ENCODE data around the gene ZBP1.
A peak's percentile ranks its signal among the peaks of the same experiment; 100 is the strongest.

ZBP1 gene

GRCh38 chr20:57598491-57598890 lies 21.7 kb downstream of the ZBP1 start:
- no peak for DNase-seq (ENCODE audit: low read depth)

- DNase-seq (ENCODE audit: low read depth) = no peak
Observed at GRCh38 chr20:57598060-57598459, 22.2 kb downstream of the ZBP1 start.

- DNase-seq (ENCODE audit: low read depth) = no peak
Observed at GRCh38 chr20:57596998-57597939, 23.0 kb downstream of the ZBP1 start.

GRCh38 chr20:57596358-57596757 lies 23.9 kb downstream of the ZBP1 start:
- DNase-seq (ENCODE audit: low read depth) = no peak

- no peak for DNase-seq (ENCODE audit: low read depth)
Observed at GRCh38 chr20:57595041-57596030, 24.9 kb downstream of the ZBP1 start.

- peak; percentile 14 for DNase-seq (ENCODE audit: low read depth)
Observed at GRCh38 chr20:57594092-57594951, 25.9 kb downstream of the ZBP1 start.

GRCh38 chr20:57593134-57593886 lies 26.9 kb downstream of the ZBP1 start:
- DNase-seq (ENCODE audit: low read depth) = no peak

GRCh38 chr20:57592263-57593092 lies 27.7 kb downstream of the ZBP1 start:
- DNase-seq (ENCODE audit: low read depth) = no peak

GRCh38 chr20:57591289-57592229 lies 28.7 kb downstream of the ZBP1 start:
- DNase-seq (ENCODE audit: low read depth) = no peak

- DNase-seq (ENCODE audit: low read depth) = no peak
Observed at GRCh38 chr20:57590485-57591288, 29.5 kb downstream of the ZBP1 start.

GRCh38 chr20:57589728-57590484 lies 30.3 kb downstream of the ZBP1 start:
- DNase-seq (ENCODE audit: low read depth) = no peak

GRCh38 chr20:57589123-57589727 lies 31.0 kb downstream of the ZBP1 start:
- DNase-seq (ENCODE audit: low read depth) = no peak

GRCh38 chr20:57588596-57588995 lies 31.6 kb downstream of the ZBP1 start:
- DNase-seq (ENCODE audit: low read depth) = no peak

GRCh38 chr20:57587989-57588377 lies 32.2 kb downstream of the ZBP1 start:
- DNase-seq (ENCODE audit: low read depth) = no peak

- no peak for DNase-seq (ENCODE audit: low read depth)
Observed at GRCh38 chr20:57587278-57587988, 32.8 kb downstream of the ZBP1 start.

- DNase-seq (ENCODE audit: low read depth) = no peak
Observed at GRCh38 chr20:57586943-57587277, 33.3 kb downstream of the ZBP1 start.

All from HS-27A (cell line).